Activated gamma-delta T cell treated with Interleukin-2 at 50 U/mL for 16 hours (primary cell): Measurements from ENCODE around the gene LASP1NB.
"Not testable (repeated sequence)": the region's sequence is repeated elsewhere in the genome, so short reads cannot be mapped to it uniquely, and the experiment has no call there.

Experiments used
- DNase-seq: peaks from one replicate; pipeline ENCODE4 v3.0.0-alpha.2; 2020

LASP1NB gene

GRCh38 chr17:38918916-38919315 is 6.5 kb upstream of the LASP1NB start:
- DNase-seq, result no peak

GRCh38 chr17:38919316-38920078 is 5.9 kb upstream of the LASP1NB start:
- DNase-seq, result no peak

GRCh38 chr17:38920374-38921291 is 4.8 kb upstream of the LASP1NB start:
- DNase-seq, result no peak

- DNase-seq, result no peak
These were observed 3.5 kb upstream of the LASP1NB start for GRCh38 chr17:38921756-38922411.

- no peak for DNase-seq
These were observed 2.7 kb upstream of the LASP1NB start for GRCh38 chr17:38922538-38923297.

GRCh38 chr17:38926293-38927070 is 1.1 kb downstream of the LASP1NB start:
- DNase-seq, result no peak

- DNase-seq, result not testable (repeated sequence)
These were observed 5.4 kb downstream of the LASP1NB start for GRCh38 chr17:38930782-38931181.

GRCh38 chr17:38933962-38934361 is 8.5 kb downstream of the LASP1NB start:
- not testable (repeated sequence) for DNase-seq

- no peak for DNase-seq
These were observed 14.6 kb downstream of the LASP1NB start for GRCh38 chr17:38939987-38940386.

- DNase-seq, result no peak
These were observed 15.0 kb downstream of the LASP1NB start for GRCh38 chr17:38940404-38940803.

GRCh38 chr17:38942696-38943334 is 17.4 kb downstream of the LASP1NB start:
- no peak for DNase-seq

- DNase-seq, result no peak
These were observed 18.2 kb downstream of the LASP1NB start for GRCh38 chr17:38943607-38944006.

- no peak for DNase-seq
These were observed 21.8 kb downstream of the LASP1NB start for GRCh38 chr17:38947189-38947588.

- not testable (repeated sequence) for DNase-seq
These were observed 28.4 kb downstream of the LASP1NB start for GRCh38 chr17:38953800-38954199.

GRCh38 chr17:38958326-38958725 is 32.9 kb downstream of the LASP1NB start:
- no peak for DNase-seq

GRCh38 chr17:38958756-38959155 is 33.3 kb downstream of the LASP1NB start:
- DNase-seq, result no peak

GRCh38 chr17:38959508-38959907 is 34.1 kb downstream of the LASP1NB start:
- no peak for DNase-seq

GRCh38 chr17:38960402-38960801 is 35.0 kb downstream of the LASP1NB start:
- no peak for DNase-seq

GRCh38 chr17:38961413-38961812 is 36.0 kb downstream of the LASP1NB start:
- no peak for DNase-seq

GRCh38 chr17:38967290-38967738 is 41.9 kb downstream of the LASP1NB start, which contains the start of gene FBXO47:
FBXO47 (minus strand) TSS chr17:38967403; CDS start chr17:38963025, 4,378 bp downstream.
- peak; percentile 85 for DNase-seq

GRCh38 chr17:38969281-38969680 is 43.9 kb downstream of the LASP1NB start:
- no peak for DNase-seq
